ENCODE results near the gene ENOSF1. TPM values are rescaled to one million over a fixed set of nuclear protein-coding genes. Genes with fewer than 3 reads are reported as not detected.

The ENOSF1 gene
- total RNA-seq, 1 donor from 2014 or later = 53.5 TPM

GRCh38 chr18:621291-622043, 91.0 kb downstream of the ENOSF1 start:
- no peak overlapping the region for H3K4me3 ChIP-seq
- no peaks in the 10 kb centered on the region for H3K9me3 ChIP-seq
- intact Hi-C loops (cut with DNase I) = loop anchor here (10.0 kb wide), 1 partner anchor 213 kb away; no protein-coding TSS in a partner anchor
- TF ChIP-seq, protein P1, sequence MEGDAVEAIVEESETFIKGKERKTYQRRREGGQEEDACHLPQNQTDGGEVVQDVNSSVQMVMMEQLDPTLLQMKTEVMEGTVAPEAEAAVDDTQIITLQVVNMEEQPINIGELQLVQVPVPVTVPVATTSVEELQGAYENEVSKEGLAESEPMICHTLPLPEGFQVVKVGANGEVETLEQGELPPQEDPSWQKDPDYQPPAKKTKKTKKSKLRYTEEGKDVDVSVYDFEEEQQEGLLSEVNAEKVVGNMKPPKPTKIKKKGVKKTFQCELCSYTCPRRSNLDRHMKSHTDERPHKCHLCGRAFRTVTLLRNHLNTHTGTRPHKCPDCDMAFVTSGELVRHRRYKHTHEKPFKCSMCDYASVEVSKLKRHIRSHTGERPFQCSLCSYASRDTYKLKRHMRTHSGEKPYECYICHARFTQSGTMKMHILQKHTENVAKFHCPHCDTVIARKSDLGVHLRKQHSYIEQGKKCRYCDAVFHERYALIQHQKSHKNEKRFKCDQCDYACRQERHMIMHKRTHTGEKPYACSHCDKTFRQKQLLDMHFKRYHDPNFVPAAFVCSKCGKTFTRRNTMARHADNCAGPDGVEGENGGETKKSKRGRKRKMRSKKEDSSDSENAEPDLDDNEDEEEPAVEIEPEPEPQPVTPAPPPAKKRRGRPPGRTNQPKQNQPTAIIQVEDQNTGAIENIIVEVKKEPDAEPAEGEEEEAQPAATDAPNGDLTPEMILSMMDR (IDR thresholded peaks at IDR 0.05) = no peak
- TF ChIP-seq POLR2AphosphoS5 (IDR thresholded peaks at IDR 0.05; ENCODE audit: insufficient read depth in 1 of 2, low read depth in 1 of 2) = no peak
- TF ChIP-seq POLR2A (IDR thresholded peaks at IDR 0.05) = no peak
- H3K36me3 ChIP-seq = no peaks in the 10 kb centered on the region
- no peaks in the 10 kb centered on the region for H3K4me1 ChIP-seq
- no peaks in the 10 kb centered on the region for H3K27me3 ChIP-seq
- no peak overlapping the region for H3K27ac ChIP-seq
- DNase-seq (ENCODE audit: extremely low spot score in 2 of 2) = no peak

Other genes with a start within 250 kb of the ENOSF1 start
- 18.9 TPM for gene COLEC12, start 211.9 kb downstream of the ENOSF1 start, total RNA-seq
- not detected for gene CETN1, start 132.2 kb downstream of the ENOSF1 start, total RNA-seq
- gene CLUL1, start 115.6 kb downstream of the ENOSF1 start, total RNA-seq = not detected
- 11.3 TPM for gene TYMS, start 55.0 kb downstream of the ENOSF1 start, total RNA-seq
- gene YES1, start 99.6 kb upstream of the ENOSF1 start, total RNA-seq = 92.1 TPM
- gene ADCYAP1, start 192.2 kb upstream of the ENOSF1 start, total RNA-seq = 2.2 TPM